Transverse colon (tissue), 4 donors: ENCODE measurements around the gene KRTAP12-2. TPM values are rescaled to one million over a fixed set of nuclear protein-coding genes. Genes with fewer than 3 reads are reported as not detected.

Source experiments
- DNase-seq: peaks from one replicate; pipeline ENCODE4 v3.0.0-alpha.2; 2019
- H3K27ac ChIP-seq, 4 donors: fragments of 200-600 bp; sonication (generic); 2 replicates each; pipeline ENCODE4 v1.5.1; 2016 to 2018; ENCODE audit warnings: inconsistent platforms in 4 of 4
- H3K27me3 ChIP-seq: fragments of 200-600 bp; sonication (generic); 2 replicates; pipeline ENCODE4 v1.5.1; 2017; ENCODE audit warnings: inconsistent platforms
- H3K36me3 ChIP-seq, 4 donors: fragments of 200-600 bp; sonication (generic); 2 replicates each; pipeline ENCODE4 v1.5.1; 2017 to 2019; ENCODE audit warnings: inconsistent platforms in 4 of 4
- H3K4me1 ChIP-seq, 4 donors: fragments of 200-600 bp; sonication (generic); 2 replicates each; pipeline ENCODE4 v1.5.1; 2017 to 2020; ENCODE audit warnings: inconsistent platforms in 4 of 4
- H3K4me3 ChIP-seq, 4 donors: fragments of 200-600 bp; sonication (generic); 1 replicate in 1 of 4; 2 replicates in 3 of 4; pipeline versions ENCODE4 v1.5.1 to v1.6.1; 2017 to 2019; ENCODE audit warnings: inconsistent platforms in 4 of 4
- H3K9me3 ChIP-seq, 2 donors: fragments of 200-600 bp; sonication (generic); 2 replicates each; pipeline ENCODE4 v1.5.1; 2017 to 2019; ENCODE audit warnings: inconsistent platforms in 2 of 2
- EP300 ChIP-seq: sonication (generic); formaldehyde crosslinking; IDR thresholded peaks from one replicate; pipeline ENCODE4 v1.6.1; 2017; ENCODE audit warnings: antibody characterized with exemption, low read depth
- POLR2A ChIP-seq: fragments of 450-650 bp; IDR thresholded peaks from one replicate; pipeline ENCODE4 v1.6.1; 2016; ENCODE audit warnings: antibody characterized with exemption, mild to moderate bottlenecking, moderate library complexity
- POLR2AphosphoS5 ChIP-seq, 3 donors: sonication (generic); formaldehyde crosslinking; IDR thresholded peaks; one replicate each; pipeline ENCODE4 v1.6.1; 2016; ENCODE audit warnings: antibody characterized with exemption in 3 of 3
- WGBS, 2 donors: methylation state at CpG; one replicate each; pipeline ENCODE4 v1.1.5; 2018; ENCODE audit warnings: low coverage in 1 of 2; 5-methylcytosine and 5-hydroxymethylcytosine counted together
- in situ Hi-C, 4 donors: fragments of 200-750 bp; cut with MboI; loops; one replicate each; pipeline versions ENCODE4 v1.15.0 to v1.15.1; 2017; ENCODE audit warnings: low sequenced_read_pairs in 3 of 4, low pct_ligation_motif_present in 1 of 4, low pct_unique_long_range_greater_than_20kb in 1 of 4
- intact Hi-C: fragments of 100-400 bp; cut with DNase I; formaldehyde crosslinking; loops from one replicate; pipeline ENCODE4 v1.15.1; 2023; ENCODE audit warnings: low total_unique reads
- total RNA-seq, 4 donors: library from RNA; depleted of rRNA; stranded (reverse); fragments of >200 nt; gene quantifications; one replicate each; pipeline ENCODE4 v1.1.0, GENCODE V29; 2016
- TF ChIP-seq, protein P1 (sequence below), 5 experiments: fragments of 200-600 bp in 3 of 5; fragments of 450-650 bp in 2 of 5; sonication (generic) in 3 of 5; IDR thresholded peaks; 1 replicate in 2 of 5; 2 replicates in 3 of 5; pipeline ENCODE4 v1.5.1; 2016 to 2017; ENCODE audit warnings: antibody characterized with exemption in 5 of 5, inconsistent platforms in 3 of 5, mild to moderate bottlenecking in 2 of 5, moderate library complexity in 1 of 5

Gene KRTAP12-2
- total RNA-seq, 4 donors from 2014 or later: not detected

DNA sequence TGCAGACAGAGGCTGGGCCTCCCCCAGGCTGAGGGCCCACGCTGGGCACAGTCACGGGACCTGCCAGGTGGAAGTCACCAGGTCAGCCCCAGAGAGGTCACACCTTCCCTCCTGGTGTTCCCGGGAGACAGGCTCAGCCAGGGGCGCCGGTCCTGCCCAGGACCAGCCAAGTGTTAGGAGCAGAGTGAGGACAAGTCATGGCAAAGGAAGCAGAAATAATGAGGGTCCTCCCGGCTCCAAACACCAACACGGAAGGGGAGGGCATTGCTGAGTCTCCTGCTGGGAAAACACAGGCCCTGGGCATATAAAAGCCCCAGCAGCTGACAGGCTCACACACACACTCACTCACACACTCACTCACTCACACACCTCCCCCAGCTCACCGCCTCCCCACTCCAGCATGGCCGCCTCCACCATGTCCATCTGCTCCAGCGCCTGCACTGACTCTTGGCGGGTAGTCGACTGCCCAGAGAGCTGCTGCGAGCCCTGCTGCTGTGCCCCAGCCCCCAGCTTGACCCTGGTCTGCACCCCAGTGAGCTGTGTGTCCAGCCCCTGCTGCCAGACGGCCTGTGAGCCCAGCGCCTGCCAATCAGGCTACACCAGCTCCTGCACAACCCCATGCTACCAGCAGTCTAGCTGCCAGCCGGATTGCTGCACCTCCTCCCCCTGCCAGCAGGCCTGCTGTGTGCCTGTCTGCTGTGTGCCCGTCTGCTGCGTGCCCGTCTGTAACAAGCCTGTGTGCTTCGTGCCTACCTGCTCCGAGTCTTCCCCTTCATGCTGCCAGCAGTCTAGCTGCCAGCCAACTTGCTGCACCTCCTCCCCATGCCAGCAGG lies 29.5 kb downstream of the KRTAP12-2 start, which contains the start of gene KRTAP10-10:
Gene KRTAP10-10, plus strand, starts transcription at position 339 of the 833 bp plus-strand sequence. Its CDS starts 62 bp downstream, at position 401.
- H3K27me3 ChIP-seq: peaks cover 10% of the 10 kb centered on the region
- 58% methylated on average over 19 of the region's 21 CpGs; no CpG with 5 or more reads in 1 of the 2 donors for WGBS, 2 donors

DNA sequence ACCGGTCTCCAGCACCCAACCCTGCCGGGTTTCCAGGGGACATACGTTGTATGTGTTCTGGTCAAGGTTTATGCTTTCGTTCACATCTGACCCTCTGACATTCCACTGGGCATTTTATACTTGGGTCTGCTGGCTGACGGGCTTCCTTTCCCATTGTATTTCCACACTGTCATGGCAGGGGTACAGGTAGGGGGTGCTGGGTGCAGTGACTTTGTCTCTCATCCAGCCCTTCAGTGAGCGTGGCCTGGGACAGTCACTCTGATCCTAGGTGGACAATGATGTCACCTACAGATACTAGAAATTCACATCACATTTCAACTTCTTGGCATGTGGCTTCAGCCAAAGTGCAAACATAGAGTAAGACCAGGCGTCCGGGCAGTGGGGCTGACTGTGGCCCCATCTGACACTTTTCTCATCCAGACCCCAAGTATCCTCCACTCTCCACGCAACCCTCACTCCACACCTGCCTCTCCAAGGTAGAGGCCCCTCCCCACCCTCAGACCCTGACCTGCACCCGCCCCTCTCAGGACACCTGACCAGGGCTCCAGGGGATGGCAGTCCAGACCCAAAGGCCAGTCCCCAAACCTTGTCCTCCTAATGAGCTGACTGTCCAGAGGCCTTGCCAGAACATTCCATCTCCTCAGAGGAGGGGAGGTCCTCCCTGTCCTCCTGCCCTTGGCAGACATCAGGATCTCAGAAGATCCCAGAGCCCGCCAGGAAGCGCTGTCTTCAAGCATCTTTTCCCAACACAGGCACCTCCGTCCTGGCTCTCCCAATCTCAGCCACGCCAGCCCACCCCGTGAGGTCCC lies 30.3 kb downstream of the KRTAP12-2 start:
- intact Hi-C loops: no loop called here
- H3K27ac ChIP-seq: no peak overlapping the region
- H3K4me3 ChIP-seq: no peak overlapping the region
- peaks cover 4 to 18% of the 10 kb centered on the region in 2 donors for H3K9me3 ChIP-seq
- H3K4me1 ChIP-seq: no peaks in the 10 kb centered on the region
- WGBS, 2 donors: 80 to 85% methylated on average over 2 to 15 of the region's 15 CpGs
- no peak for TF ChIP-seq POLR2AphosphoS5 (IDR thresholded peaks at IDR 0.05)
- no peak for TF ChIP-seq EP300
- no peak for TF ChIP-seq POLR2A
- TF ChIP-seq, protein P1, sequence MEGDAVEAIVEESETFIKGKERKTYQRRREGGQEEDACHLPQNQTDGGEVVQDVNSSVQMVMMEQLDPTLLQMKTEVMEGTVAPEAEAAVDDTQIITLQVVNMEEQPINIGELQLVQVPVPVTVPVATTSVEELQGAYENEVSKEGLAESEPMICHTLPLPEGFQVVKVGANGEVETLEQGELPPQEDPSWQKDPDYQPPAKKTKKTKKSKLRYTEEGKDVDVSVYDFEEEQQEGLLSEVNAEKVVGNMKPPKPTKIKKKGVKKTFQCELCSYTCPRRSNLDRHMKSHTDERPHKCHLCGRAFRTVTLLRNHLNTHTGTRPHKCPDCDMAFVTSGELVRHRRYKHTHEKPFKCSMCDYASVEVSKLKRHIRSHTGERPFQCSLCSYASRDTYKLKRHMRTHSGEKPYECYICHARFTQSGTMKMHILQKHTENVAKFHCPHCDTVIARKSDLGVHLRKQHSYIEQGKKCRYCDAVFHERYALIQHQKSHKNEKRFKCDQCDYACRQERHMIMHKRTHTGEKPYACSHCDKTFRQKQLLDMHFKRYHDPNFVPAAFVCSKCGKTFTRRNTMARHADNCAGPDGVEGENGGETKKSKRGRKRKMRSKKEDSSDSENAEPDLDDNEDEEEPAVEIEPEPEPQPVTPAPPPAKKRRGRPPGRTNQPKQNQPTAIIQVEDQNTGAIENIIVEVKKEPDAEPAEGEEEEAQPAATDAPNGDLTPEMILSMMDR (IDR thresholded peaks at IDR 0.05): no peak
- H3K27me3 ChIP-seq: peaks cover 10% of the 10 kb centered on the region
- H3K36me3 ChIP-seq: no peaks in the 10 kb centered on the region
- DNase-seq: no peak
- in situ Hi-C loops: no loop called here

More for the DNA sequence above, 29.5 kb downstream of the KRTAP12-2 start, which contains the start of gene KRTAP10-10:
- intact Hi-C loops: no loop called here
- H3K4me3 ChIP-seq: no peak within 1 kb of the TSS
- DNase-seq: no peak
- no peaks in the 10 kb centered on the region for H3K36me3 ChIP-seq
- no peak within 1 kb of the TSS for H3K27ac ChIP-seq
- H3K4me1 ChIP-seq: no peaks in the 10 kb centered on the region
- in situ Hi-C loops: no loop called here
- TF ChIP-seq POLR2A (no peak), EP300 (no peak), POLR2AphosphoS5 (IDR thresholded peaks at IDR 0.05) (no peak)
- TF ChIP-seq, protein P1 (IDR thresholded peaks at IDR 0.05): no peak
- peaks cover 1 to 9% of the 10 kb centered on the region in 2 donors for H3K9me3 ChIP-seq

DNA sequence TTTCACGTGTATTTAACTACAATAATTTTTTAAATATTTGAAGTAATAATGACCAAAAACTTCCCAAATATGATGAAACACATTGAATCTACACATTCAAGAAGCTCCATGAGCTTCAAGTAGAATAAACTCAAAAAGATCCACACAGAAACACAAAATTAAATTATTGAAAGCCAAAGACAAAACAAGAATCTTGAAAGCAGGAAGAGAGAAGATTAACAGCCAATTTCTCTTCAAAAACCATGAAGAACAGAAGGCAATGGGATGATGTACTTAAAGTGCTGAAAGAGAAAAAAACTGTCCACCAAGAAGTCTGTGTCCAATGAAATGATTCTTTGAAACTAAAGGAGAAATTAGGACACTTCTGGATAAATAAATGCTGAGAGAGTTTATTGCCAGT lies 34.7 kb downstream of the KRTAP12-2 start:
- Histone ChIP-seq H3K4me3 (no peak overlapping the region), H3K4me1 (no peaks in the 10 kb centered on the region), H3K27me3 (peaks cover 11% of the 10 kb centered on the region), H3K27ac (no peak overlapping the region), H3K9me3 (peaks cover 4 to 18% of the 10 kb centered on the region in 2 donors), H3K36me3 (no peaks in the 10 kb centered on the region)
- WGBS, 2 donors: 83 to 86% methylated on average over 1 of the region's 1 CpG
- in situ Hi-C loops (no loop called here), intact Hi-C loops (no loop called here)
- TF ChIP-seq POLR2A (no peak), EP300 (no peak), POLR2AphosphoS5 (IDR thresholded peaks at IDR 0.05) (no peak)
- TF ChIP-seq, protein P1 (IDR thresholded peaks at IDR 0.05): no peak
- DNase-seq: no peak

DNA sequence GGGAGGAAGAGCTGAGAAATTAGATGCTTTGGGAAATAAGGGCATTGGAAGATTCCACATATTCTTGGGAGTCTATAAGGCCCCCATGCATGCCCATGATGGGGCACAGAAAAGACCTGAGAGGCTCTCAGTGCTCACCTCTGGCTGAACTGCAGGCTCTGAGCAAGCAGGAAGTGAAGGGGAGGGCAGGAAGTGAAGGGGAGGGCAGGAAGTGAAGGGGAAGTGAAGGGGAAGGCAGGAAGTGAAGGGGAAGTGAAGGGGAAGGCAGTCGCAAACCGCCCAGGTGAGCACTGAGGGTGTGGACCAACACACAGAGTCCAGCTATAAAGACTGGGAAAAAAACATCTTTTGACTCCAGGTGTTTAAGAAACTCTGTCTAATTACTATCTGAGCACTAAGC lies 36.3 kb downstream of the KRTAP12-2 start:
- peaks cover 4 to 18% of the 10 kb centered on the region in 2 donors for H3K9me3 ChIP-seq
- H3K36me3 ChIP-seq: no peaks in the 10 kb centered on the region
- WGBS, 2 donors: 68 to 88% methylated on average over 2 of the region's 2 CpGs
- H3K4me1 ChIP-seq: no peaks in the 10 kb centered on the region
- intact Hi-C loops: no loop called here
- no peak overlapping the region for H3K4me3 ChIP-seq
- peaks cover 11% of the 10 kb centered on the region for H3K27me3 ChIP-seq
- TF ChIP-seq, protein P1 (IDR thresholded peaks at IDR 0.05): no peak
- no peak for TF ChIP-seq POLR2AphosphoS5 (IDR thresholded peaks at IDR 0.05)
- no peak for TF ChIP-seq EP300
- no peak for TF ChIP-seq POLR2A
- DNase-seq: no peak
- no peak overlapping the region for H3K27ac ChIP-seq
- in situ Hi-C loops: no loop called here
